T-helper 1 cell (primary cell): Measurements from ENCODE around the gene PTGES2.
"Not testable (repeated sequence)": the region's sequence is repeated elsewhere in the genome, so short reads cannot be mapped to it uniquely, and the experiment has no call there.

ENCODE experiments used
- DNase-seq, 5 donors: peaks; one replicate each; pipeline ENCODE4 v3.0.0-alpha.2; 2012 to 2020

PTGES2 gene

GRCh38 chr9:128087262-128087661 is 40.3 kb downstream of the PTGES2 start:
- DNase-seq = no peak

- DNase-seq = no peak
Measured at GRCh38 chr9:128085943-128086342, 41.6 kb downstream of the PTGES2 start.

- no peak for DNase-seq
Measured at GRCh38 chr9:128084746-128085145, 42.8 kb downstream of the PTGES2 start.

GRCh38 chr9:128082151-128082550 is 45.4 kb downstream of the PTGES2 start:
- DNase-seq = no peak

GRCh38 chr9:128081056-128081455 is 46.5 kb downstream of the PTGES2 start:
- no peak for DNase-seq

GRCh38 chr9:128080206-128080605 is 47.3 kb downstream of the PTGES2 start:
- no peak for DNase-seq

- no peak for DNase-seq
Measured at GRCh38 chr9:128078504-128079434, 48.8 kb downstream of the PTGES2 start.

GRCh38 chr9:128077847-128078503 is 49.6 kb downstream of the PTGES2 start:
- no peak for DNase-seq

- no peak for DNase-seq
Measured at GRCh38 chr9:128073253-128073886, 54.2 kb downstream of the PTGES2 start.

- peak; percentile 31 to 62 (median 44) for DNase-seq
Measured at GRCh38 chr9:128072144-128073021, 55.1 kb downstream of the PTGES2 start.

- not testable (repeated sequence) for DNase-seq
Measured at GRCh38 chr9:128071475-128071874, 56.1 kb downstream of the PTGES2 start.

- DNase-seq = no peak
Measured at GRCh38 chr9:128070874-128071273, 56.7 kb downstream of the PTGES2 start.
